NCI-H146 treated with DMSO at 0.1 percent for 48 hours (cell line): ENCODE results near the gene MT1E.

Experiments used
- DNase-seq: peaks from one replicate; lab custom pipeline; 2025; ENCODE audit not compliant: unreplicated experiment; lab: John Stamatoyannopoulos, UW

Gene MT1E

GRCh38 chr16:56623637-56624036, 1.9 kb upstream of the MT1E start:
- no peak for DNase-seq

- DNase-seq = no peak
Measured at GRCh38 chr16:56625943-56626654, 518 bp downstream of the MT1E start.

- DNase-seq = no peak
Measured at GRCh38 chr16:56626685-56627084, 1.1 kb downstream of the MT1E start.

- no peak for DNase-seq
Measured at GRCh38 chr16:56628486-56629350, 3.1 kb downstream of the MT1E start.

- no peak for DNase-seq
Measured at GRCh38 chr16:56629531-56629930, 4.0 kb downstream of the MT1E start.

GRCh38 chr16:56630134-56630533, 4.6 kb downstream of the MT1E start:
- DNase-seq = no peak

- DNase-seq = no peak
Measured at GRCh38 chr16:56631197-56631596, 5.6 kb downstream of the MT1E start.

GRCh38 chr16:56631832-56632155, 6.2 kb downstream of the MT1E start:
- no peak for DNase-seq

- DNase-seq = no peak
Measured at GRCh38 chr16:56632156-56632847, 6.7 kb downstream of the MT1E start, which contains the start of gene MT1M. Gene MT1M (plus strand): TSS chr16:56632659. CDS start chr16:56632732, 73 bp downstream.

- DNase-seq = no peak
Measured at GRCh38 chr16:56632848-56633365, 7.3 kb downstream of the MT1E start.

GRCh38 chr16:56633535-56633934, 8.0 kb downstream of the MT1E start:
- no peak for DNase-seq

GRCh38 chr16:56634715-56635440, 9.3 kb downstream of the MT1E start:
- no peak for DNase-seq

GRCh38 chr16:56635441-56635967, 9.9 kb downstream of the MT1E start:
- DNase-seq = no peak

- no peak for DNase-seq
Measured at GRCh38 chr16:56636616-56637413, 11.2 kb downstream of the MT1E start.

GRCh38 chr16:56637814-56638750, 12.5 kb downstream of the MT1E start, which contains the start of gene MT1A:
Gene MT1A (plus strand): TSS chr16:56638666. CDS start chr16:56638739, 73 bp downstream.
- DNase-seq = no peak

GRCh38 chr16:56639045-56639444, 13.5 kb downstream of the MT1E start:
- no peak for DNase-seq

- DNase-seq = no peak
Measured at GRCh38 chr16:56640076-56640475, 14.5 kb downstream of the MT1E start.

- no peak for DNase-seq
Measured at GRCh38 chr16:56641166-56641565, 15.6 kb downstream of the MT1E start.
